HT-29 (cell line): ENCODE data around the gene CFAP92. TPM values are rescaled to one million over a fixed set of nuclear protein-coding genes. Genes with fewer than 3 reads are reported as not detected.

Experiments
- DNase-seq: peaks from one replicate; pipeline ENCODE4 v3.0.0-alpha.2; 2015; ENCODE audit warnings: low spot score
- total RNA-seq: library from RNA; depleted of rRNA; stranded (reverse); fragments of >200 nt; shearing (Covaris generic); gene quantifications from 2 replicates; pipeline ENCODE4 v1.2.3, GENCODE V29; 2014; rRNA removed

Gene CFAP92, protein sequence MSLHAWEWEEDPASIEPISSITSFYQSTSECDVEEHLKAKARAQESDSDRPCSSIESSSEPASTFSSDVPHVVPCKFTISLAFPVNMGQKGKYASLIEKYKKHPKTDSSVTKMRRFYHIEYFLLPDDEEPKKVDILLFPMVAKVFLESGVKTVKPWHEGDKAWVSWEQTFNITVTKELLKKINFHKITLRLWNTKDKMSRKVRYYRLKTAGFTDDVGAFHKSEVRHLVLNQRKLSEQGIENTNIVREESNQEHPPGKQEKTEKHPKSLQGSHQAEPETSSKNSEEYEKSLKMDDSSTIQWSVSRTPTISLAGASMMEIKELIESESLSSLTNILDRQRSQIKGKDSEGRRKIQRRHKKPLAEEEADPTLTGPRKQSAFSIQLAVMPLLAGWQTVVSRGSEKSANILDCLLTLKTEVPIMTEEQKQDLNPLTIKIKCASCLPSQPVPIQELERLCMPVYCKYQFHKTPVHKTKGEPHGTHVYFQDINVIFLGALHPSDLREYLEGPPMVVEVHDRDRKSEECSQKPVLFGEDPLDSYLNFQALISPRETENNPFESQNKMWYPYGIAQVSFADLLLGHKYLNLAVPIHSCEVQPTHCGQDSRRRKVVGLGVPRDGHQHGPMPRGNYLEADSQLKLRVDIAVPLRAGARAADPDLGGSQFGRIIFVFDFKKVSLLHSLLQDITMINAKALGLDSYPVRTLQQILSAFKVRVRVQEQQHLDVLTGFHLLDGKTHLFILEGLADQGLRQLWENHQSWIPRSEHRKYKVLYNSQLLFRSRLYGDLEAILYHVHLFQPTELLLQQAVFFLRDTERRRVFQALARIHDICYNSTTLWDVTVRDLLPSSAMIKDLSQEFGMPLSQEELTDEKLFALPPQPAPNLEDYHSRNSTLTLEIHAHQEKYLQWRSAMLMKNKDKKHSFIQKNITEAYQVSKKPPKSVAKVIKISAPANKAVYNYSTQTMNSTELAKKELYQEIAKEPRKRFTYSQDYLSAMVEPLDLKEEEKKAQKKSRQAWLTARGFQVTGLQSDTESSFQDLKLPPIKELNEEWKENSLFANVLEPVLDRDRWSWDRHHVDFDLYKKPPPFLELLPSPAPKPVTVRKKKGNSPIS
- total RNA-seq: 0.13 and 0.74 TPM in 2 replicates

DNA sequence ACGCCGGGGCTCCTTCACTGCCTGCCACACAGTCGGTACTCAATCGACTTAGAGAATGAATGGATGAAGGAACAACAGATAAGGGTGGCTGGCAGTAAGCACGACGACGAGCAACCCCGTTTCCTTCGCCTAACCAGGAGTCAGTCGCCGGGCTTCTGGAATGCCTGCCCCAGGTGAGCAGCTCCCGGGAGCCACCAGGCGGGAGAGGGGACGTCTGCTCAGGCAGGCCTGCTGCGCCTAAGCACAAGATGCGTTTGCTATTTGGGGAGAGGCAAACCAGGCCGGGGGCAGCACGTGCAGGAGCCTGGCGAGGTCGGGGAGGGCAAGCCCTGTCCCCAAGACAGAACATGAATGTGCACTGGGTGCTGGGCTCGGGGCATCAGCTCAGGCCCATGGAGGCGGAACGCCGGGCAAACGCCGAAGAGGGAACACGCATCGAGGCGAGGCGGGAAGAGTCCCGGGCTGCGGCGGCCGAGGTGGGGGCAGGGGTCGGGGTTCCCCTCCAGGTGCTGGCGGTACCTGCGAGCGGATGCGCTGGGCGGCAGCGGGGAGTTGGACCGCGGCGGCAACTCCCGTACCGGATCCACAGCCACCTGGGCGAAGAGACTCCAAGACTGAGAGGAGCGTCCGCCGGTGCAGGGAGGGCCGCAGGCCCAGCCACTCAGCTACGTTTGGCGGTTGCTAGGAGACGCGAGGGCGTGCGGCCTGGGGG, at the start of gene CFAP92:
Gene CFAP92, minus strand, starts transcription at position 616 of the 712 bp plus-strand sequence. CDS start 772 bp downstream, outside the sequence.
- peak; percentile 91 for DNase-seq

DNA sequence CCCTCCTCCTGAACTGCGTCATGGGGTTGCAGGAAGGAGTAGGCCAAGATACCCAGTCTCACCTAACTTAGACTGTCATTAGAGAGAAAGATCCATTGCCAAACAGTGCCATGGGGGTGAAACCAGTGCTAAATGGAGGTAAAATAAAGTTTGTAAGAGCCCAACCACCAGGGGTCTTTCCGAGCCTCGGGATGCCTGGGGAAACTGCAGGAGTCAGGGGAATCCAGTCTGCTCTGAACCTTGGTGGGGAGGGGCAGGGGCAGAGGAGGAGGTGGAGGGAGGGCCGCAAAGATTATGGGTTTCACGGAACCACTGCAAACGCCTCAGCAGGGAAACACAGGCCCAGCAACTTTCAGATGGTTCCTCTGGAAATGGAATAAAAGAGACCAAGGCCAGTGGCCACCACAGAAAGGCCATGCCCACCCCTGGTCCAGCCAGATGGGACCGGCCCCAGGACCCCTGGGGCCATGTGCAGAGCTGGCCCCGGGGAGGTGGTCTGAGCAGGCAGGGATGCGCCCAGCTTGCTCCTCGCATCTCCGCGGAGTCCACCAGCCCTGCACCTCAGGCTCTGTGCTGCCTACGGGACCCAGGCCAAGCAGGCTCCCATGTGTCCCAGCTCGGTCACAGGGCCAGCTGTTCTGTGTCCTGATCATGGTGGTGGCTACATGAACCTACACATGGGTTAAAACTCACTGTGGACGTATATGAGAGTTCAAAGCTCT, 46.9 kb upstream of the CFAP92 start:
- no peak for DNase-seq

DNA sequence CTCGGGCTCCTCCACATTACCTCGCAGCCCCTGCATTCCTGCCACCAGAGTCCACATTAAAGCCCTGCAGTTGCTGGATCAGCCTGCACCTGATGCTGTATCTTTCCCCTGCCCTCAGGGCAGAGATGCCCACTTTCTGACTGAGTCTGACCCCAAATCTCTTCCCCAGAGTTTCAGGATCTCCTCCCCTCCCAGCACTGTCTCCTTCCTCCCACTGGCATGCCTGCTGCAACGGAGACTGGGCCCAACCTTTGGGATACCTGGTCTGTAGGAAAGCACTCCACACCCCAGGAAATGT, 46.1 kb upstream of the CFAP92 start:
- DNase-seq: no peak

DNA sequence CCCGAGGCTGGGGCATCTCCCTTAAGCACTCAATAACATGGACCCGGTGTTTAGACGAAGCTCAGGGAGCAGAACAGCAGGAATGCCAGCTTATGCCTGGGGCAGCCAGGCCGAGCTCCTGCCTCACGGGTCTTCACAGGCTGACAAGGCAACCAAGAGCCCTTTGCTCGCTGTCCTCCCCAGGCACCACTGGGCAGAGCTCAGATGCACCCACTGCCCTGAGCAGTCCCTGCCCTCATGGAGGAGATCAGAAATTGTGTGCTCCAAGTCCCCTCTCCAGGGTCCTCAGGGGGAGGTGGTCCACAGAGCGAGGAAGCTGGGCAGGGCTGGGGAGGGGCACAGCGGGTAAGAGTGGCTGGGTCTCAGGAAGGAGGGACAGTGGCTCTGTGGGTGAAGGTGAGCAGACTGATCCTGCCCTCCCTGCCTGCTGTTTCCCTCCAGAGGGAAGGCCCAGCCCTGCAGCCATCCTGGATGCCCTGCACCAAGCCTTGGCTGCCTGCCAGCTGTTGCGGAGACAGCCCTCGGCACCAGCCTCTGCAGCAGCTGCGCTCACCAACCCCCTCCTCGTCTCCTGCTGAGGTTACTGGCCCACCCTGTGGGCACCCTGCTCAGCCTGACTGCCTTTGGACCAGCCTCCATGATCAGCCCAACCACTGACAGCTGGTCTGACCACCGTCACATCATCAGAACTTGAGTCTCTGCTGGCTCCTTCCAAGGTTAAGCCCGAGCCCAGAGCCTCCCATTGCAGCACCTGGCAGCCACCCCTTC, 45.6 kb upstream of the CFAP92 start:
- DNase-seq: peak; percentile 66

DNA sequence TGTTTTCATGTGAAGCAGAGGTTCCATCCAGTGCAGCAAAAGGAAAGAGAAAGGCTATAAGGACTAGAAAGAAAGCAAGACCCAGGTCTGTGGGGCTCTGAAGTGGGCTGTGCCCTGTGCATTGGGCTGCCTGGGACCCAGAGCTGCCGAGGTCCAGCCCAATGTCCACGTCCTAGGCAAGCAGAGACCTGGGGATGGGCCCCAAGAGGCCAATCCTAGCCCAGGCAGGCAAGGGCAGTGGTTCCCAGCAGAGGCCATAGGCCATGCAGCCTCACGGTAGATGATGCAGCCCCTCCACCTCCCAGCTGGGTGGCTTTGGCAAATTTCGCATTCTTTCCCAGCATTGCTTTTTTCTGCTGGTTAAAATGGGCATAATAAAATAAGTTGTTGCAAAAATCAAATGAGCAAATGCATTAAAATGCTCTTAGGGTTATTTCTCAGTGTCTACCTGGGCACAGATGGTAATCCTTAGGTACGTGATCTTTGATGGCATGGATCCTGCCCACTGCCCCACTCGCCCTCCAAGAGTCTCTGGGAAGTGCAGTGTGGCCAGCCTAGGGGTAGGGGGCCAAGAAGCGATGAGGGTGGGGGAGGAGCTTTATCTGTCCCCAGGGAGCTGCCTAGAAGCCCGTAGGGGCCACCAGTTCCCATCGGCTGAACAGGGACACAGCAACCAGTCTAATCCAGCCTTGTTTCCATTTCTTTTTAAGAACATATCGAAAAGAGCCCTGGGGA, 44.4 kb upstream of the CFAP92 start:
- no peak for DNase-seq

DNA sequence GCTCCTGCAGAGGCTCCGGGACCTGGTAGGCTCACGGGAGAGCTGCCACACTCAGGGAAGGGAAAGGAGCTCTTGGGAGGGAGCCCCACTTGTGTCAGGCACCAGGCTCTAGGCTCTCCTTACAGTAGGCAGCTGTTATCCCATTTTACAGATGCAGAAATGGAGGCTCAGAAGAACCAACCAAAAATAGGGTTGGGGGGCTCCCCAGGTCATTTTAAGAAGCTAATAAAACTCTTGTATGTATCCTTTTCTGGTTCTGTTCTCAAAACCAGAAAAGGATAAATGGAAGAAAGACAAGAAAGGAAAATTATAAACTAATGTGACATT, 43.2 kb upstream of the CFAP92 start:
- no peak for DNase-seq

DNA sequence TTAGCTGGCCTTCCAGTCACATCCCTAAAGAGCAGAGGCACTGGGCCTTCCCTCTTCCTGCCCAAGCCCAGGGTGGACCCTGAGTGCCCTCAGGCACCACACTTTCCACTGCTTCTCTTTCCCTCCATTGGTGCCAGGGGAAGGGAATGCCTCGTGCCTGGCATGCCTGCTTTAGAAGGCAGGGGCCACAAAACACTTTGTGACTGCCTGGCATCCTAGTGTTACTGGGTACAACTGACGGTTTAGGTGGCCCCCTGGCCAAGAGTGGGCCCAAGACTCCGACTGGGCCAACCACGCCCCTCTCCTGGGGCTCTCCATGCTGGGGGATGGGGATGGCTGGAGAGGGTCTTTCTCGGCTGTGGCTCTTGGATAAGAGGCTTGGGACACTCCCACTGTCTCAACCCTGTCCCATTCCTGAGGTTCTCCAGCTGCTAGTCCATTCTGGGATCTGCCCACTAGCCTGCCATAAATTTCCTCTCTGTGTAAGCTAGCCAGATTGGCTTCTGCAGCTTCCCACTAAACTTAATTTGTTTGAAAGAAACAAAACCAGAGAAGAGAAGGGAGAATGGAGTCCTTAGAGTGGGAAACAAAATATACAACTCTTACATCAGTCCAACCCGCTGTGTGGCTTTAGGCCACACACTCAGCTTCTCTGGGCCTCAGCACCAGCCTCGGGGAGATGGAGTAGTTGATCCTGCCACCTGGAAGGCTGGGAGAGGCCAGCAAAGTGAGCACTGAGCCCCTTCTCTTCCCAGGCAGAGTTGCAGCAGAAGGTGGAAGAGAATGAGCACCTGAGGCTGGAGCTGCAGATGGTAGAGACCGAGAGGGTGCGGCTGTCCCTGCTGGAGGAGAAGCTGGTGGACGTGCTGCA, 42.6 kb upstream of the CFAP92 start:
- no peak for DNase-seq

DNA sequence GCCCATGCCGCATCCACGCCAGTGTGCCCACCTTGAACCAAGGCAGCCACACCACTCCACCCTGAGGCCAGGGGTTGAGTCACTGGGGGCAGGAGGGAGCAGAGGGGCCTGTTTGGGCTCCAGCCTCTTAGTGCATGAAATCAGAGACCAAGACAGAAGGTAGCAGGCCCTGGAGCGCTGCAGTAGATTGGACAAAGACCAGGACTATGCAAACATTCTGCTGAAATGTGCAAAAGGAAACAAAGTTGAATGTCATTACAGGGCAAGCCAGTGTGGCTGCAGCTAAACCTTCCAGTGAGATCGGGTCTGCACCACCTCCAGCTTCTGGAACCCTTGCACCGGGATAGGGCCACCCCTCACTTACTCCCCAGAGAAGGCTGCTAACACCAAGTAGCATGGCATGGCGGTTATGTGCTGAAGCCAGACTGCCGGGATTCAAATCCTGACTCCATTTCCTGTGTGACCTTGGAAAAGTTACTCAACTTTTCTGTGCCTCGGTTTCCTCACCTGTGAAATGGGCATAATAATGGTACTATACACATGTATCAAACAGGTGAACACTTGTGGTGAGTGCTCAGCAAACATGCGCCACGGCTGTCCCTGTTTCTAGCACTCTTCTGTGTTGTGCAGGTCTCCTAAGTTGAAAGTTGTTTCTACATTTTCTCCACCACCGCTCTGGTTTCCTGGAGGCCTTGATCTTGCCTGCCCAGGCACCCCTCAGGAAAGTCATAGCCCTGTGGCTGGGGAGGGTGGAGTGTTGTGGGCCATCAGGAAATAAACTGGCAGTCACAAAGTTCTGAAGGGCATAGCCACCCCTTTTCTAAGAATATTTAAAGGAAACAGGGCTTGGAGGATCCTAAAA, 41.7 kb upstream of the CFAP92 start:
- DNase-seq: no peak

DNA sequence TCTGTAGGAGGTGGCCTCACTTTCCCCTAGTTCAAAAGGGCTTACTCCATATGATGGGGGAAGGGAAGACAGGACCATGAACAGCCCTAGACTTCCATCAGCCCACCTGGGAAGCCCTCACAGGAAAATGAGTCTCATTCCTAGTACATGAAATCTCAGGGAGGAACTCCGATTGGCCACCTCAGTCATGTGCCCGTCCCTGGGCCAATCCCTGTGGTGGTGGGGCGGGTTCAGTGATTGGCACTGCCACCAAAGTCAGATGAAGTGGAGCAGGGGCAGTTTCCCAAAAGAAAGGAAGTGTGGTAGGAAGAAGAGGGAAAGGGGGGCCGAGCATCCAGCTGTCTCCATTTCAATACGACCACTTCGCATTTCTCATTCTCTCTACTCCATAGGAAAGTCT, 40.8 kb upstream of the CFAP92 start:
- no peak for DNase-seq

DNA sequence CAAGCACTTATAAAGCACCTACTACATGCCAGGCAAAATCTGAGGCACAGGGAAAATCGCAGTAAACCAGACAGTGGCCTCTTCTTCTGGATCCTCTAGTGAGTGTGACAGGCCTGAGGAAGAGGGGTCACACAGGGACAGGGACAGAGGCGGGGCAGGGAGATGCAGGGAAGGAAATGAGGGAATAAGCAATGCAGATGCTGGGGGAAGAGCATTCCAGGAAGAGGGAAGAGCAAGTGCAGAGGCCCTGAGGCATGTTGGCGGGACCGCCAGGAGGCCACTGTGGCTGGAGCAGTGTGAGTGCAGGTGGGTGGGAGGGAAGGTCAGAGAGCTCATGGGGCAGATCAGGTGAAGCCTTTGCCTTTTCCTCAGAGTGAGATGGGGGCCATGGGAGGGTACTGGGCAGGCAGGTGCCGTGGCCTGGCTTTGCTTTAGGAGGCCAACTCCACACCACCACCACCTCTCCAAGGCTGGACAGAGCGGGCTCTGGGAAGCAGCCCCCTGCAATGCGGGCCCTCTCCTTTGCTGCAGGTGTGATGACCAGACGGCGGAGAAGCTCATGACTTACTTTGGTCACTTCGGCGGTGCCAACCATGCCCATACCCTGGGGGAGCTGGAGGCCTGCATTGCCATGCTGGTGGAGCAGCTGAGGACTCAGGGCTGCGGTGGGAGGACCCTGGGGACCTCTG, 39.9 kb upstream of the CFAP92 start:
- DNase-seq: no peak

DNA sequence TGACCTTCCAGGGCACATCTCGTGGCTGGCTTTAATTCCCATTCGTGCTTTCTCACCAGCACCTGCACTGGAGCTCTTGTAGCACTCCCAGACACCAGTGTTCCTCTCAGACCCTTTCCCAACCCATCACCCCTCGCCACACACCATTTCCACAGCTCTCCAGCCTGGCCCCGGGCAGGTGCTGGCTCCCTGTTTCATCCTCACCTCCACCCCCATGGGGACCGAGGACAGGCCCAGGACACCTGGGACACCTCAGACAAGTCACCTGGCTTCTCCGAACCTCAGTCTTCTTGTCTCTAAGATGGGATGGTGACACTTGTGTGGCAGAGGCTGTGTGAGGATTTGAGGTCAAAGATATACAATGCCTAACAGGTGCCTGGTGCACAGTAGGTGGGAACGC, 39.3 kb upstream of the CFAP92 start:
- no peak for DNase-seq

DNA sequence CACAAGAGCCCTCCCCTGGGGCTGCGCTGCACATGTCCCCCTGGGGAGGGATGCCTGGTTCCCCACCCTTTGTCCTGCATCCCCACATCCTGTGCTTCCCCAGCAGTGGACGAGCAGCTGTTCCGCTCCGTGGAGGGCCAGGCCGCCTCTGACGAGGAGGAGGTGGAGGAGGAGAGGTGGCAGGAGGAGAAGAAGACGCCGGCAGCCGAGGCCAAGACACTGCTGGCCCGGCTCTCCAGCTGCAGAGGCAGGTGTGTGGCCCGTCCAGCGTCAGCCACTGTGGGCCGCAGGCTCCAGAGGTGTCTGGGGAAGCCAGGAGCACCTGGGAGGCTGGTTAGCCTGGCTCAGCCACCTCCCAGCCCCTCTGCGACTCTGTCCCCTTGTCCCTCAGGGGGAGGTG, 38.8 kb upstream of the CFAP92 start:
- no peak for DNase-seq

DNA sequence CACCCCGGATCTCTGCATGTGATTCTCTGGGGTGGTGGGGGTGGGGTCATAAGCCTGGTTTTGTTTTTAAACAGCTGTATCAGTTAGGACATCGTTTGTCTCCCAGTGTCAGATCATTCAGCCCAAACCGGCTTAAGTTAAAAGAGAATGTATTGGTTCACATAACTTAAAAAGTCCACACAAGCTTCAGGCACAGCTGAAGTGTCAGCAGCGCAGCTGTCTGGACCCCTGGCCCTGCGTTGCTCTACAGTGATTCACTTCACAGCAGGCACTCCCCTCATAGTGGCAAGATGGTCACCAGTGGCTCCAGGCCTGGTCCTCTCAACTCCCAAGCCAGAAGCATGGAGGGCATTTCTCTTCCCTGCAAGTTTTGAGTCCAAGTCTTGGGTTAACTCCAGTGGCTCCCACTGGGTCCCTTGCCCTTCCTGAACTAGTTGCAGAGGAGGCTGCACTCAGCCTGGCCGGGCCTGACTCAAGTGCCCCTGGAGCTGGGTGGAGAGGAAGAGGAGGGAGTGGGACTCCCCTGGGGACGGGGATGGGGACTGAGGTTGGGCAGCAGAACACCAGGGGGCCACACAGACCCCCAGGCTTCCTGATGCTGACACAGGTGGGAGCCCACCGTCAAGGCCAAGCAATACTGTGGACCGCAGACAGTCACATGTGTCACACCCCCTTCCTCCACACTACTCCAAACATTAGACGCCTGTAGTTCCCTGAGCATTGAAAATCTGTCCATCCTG, 37.8 kb upstream of the CFAP92 start:
- DNase-seq: no peak

DNA sequence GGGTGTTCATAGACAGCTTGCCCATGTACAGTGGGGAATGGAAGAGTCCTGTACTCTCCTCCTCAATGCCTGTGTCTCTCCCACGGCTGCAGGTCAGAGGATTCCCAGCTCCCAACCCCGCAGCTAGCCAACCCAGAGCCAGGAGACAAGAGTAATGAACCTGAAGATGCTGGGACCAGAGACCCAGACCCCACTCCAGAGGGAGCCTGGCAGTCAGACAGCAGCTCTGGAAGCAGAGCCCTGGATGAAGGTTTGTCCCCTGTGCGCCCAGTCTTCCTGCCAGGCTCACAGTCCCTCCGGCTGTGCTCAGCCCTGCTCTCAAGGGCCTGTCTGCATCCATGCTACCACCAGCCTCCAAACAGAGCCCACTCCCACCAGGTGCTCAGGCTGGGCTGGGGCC, 36.7 kb upstream of the CFAP92 start:
- DNase-seq: no peak

DNA sequence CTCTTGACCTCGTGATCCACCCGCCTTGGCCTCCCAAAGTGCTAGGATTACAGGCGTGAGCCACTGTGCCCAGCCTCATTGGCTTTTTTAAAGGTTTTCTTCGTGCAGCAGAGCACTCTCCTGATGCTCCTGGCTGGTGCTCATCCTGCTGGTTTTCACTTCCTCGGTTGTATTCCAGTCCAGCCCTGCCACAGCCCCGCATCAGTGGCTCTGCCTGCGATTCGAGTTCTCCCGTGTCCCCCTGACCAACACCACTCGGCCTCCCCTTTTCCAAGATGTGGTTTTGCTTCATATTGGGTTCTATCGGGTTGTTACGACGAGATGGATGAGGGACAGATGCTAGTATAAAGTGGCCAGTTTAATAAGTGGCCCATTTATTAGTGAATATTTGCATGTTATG, 35.0 kb upstream of the CFAP92 start:
- no peak for DNase-seq

DNA sequence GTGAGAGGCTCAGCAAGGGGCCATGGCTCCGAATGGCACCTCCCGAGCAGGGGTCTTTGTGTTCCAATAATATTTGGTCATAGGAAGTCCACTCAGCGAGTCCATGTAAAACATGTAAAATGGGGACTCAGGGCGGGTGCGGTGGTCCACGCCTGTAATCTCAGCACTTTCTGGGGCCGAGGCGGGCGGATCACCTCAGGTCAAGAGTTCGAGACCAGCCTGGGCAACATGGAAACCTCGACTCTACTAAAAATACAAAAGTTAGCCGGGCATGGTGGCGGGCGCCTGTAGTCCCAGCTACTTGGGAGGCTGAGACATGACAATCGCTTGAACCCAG, 33.6 kb upstream of the CFAP92 start:
- no peak for DNase-seq
